GM19193 (cell line): ENCODE results near the gene TEKT5.

Experiments
- POLR2A ChIP-seq: IDR thresholded peaks from 4 replicates; pipeline ENCODE4 v1.6.1; 2011; ENCODE audit not compliant: insufficient read depth, insufficient read length; ENCODE audit errors: extremely low read depth

Gene TEKT5

DNA sequence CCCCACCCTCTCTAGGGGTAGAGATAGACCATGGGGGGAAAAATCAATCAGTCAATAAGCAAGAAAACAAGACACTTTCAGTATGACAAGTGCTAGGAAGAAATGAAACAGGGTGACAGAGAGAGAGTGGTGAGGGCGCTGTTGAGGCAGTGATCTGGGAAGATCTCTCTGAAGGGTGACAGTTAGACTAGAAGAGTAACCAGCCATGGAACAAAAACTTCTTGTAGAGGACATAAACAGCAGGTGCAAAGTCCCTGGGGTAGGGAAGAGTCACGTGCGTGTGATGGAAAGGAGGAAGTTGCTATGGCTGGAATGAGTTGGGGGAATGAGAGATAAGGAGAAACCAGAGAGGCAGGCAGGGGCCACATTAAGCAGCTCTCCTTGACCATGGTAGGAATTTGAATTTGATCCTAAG lies 97.5 kb downstream of the TEKT5 start:
- TF ChIP-seq POLR2A = no peak

GRCh38 chr16:10594312-10594950 lies 100.3 kb downstream of the TEKT5 start:
- TF ChIP-seq POLR2A = no peak

- TF ChIP-seq POLR2A = no peak
Observed at GRCh38 chr16:10592611-10593010, 102.1 kb downstream of the TEKT5 start.

DNA sequence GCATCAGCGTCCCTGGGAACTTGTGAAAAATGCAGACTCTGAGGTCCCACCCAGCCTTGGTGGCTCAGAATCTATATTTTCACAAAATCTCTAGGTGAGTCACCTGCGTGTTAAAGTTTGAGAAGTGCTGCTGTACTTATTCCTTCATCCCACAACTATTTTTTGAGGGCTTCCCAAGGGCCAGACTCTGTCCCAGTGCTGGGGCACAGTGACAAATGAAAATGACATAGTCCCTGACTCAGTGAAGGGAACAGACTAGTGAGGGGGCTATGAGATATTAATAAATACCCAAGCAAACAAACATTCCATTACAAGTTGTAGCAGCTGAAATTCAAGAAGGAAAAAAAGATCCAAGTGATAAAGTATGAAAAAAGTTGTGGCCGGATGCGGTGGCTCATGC lies 104.4 kb downstream of the TEKT5 start:
- no peak for TF ChIP-seq POLR2A

DNA sequence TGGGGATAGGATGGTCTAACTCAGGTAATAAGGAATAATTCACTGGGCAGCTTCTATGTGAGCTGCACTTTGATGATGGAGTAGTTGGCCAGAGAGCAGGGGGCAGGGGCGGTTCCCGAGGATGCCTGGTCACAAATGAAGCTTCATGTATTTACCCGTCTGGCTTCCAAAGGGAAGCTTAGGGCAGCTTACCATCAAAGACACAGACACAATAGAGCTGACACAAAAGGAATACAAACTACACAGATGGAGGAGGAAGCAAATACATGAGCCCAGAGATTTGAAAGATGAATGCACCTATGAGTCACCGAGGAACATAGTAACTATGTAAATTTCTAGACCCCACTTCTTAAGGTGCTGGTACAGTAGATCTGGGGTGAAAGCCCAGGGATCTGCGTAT lies 105.6 kb downstream of the TEKT5 start:
- no peak for TF ChIP-seq POLR2A

GRCh38 chr16:10587622-10588021 lies 107.1 kb downstream of the TEKT5 start:
- no peak for TF ChIP-seq POLR2A

- TF ChIP-seq POLR2A = no peak
Observed at GRCh38 chr16:10584981-10585438, 109.7 kb downstream of the TEKT5 start.

DNA sequence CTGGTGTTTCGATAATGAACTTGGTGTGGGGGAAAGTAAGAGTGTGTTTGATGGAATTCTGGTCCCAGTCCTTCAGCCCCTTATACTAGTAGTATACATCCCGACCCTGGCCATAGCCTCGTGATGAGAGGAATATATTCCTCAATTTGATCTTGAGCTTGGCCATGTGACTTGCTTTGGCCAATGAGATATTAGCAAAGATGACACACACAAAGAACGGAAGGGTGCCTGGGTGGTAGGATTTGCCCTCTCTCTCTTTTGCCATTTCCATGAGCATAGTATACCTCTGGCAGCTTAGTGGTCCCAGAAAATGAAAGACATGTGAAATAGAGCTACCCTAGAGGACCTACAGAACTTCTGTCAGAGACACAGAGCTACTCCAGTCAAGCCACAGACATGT lies 111.5 kb downstream of the TEKT5 start:
- no peak for TF ChIP-seq POLR2A

- no peak for TF ChIP-seq POLR2A
Observed at GRCh38 chr16:10581507-10581906, 113.2 kb downstream of the TEKT5 start.

GRCh38 chr16:10580883-10581247 lies 113.9 kb downstream of the TEKT5 start:
- TF ChIP-seq POLR2A = no peak

- TF ChIP-seq POLR2A = no peak
Observed at GRCh38 chr16:10579965-10580882, 114.5 kb downstream of the TEKT5 start, which contains the start of gene EMP2. Gene EMP2 (minus strand): TSS chr16:10580598. CDS start chr16:10547617, 32,981 bp downstream.

DNA sequence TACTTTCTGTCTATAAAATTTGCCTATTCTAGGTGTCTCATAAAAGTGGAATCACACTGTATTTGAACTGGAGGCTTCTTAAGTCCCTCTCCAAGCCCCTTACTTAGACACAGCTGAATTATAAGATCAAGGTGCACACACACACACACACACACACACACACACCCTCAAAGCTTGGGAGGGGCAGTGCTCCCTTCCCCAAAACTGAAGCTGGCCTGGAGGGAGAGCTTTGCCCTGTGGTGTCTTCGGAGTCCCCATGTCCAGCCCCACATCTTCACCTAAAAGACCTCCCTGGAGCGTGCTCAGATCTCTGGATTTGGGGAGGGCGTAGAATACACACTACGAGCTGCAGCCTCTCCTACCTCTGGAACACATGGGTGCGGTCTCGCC lies 115.2 kb downstream of the TEKT5 start:
- TF ChIP-seq POLR2A = no peak

- no peak for TF ChIP-seq POLR2A
Observed at GRCh38 chr16:10578474-10579316, 116.0 kb downstream of the TEKT5 start.
